Trophoblast cell (in vitro differentiated cells and primary cell): ENCODE measurements around the gene ZBTB6.

Experiments used
- DNase-seq, 2 donors: peaks; one replicate each; pipeline ENCODE4 v3.0.0-alpha.2; 2016
- H2AFZ ChIP-seq: 2 replicates; pipeline ENCODE4 v1.6.1; 2013; ENCODE audit warnings: low read length, moderate library complexity, mild to moderate bottlenecking; ENCODE audit not compliant: insufficient read depth, poor library complexity
- H2AK5ac ChIP-seq: 2 replicates; pipeline ENCODE4 v1.6.1; 2013; ENCODE audit warnings: mild to moderate bottlenecking, low read length
- H2BK120ac ChIP-seq: 2 replicates; pipeline ENCODE4 v1.6.1; 2013; ENCODE audit warnings: low read length, mild to moderate bottlenecking, moderate library complexity; ENCODE audit not compliant: insufficient read depth, poor library complexity
- H2BK12ac ChIP-seq: 2 replicates; pipeline ENCODE4 v1.6.1; 2013; ENCODE audit warnings: mild to moderate bottlenecking, low read length, moderate library complexity
- H2BK5ac ChIP-seq: 2 replicates; pipeline ENCODE4 v1.6.1; 2013; ENCODE audit warnings: low read length, low read depth, moderate library complexity, mild to moderate bottlenecking; ENCODE audit not compliant: poor library complexity
- H3K14ac ChIP-seq: 2 replicates; pipeline ENCODE4 v1.6.1; 2013; ENCODE audit warnings: mild to moderate bottlenecking, low read length
- H3K18ac ChIP-seq: 2 replicates; pipeline ENCODE4 v1.6.1; 2013; ENCODE audit warnings: mild to moderate bottlenecking, low read length
- H3K23ac ChIP-seq: 2 replicates; pipeline ENCODE4 v1.6.1; 2013; ENCODE audit warnings: low read length
- H3K27ac ChIP-seq: 2 replicates; pipeline ENCODE4 v1.5.1; 2013; ENCODE audit warnings: low read depth, mild to moderate bottlenecking, inconsistent platforms, low read length, moderate library complexity
- H3K27me3 ChIP-seq: 2 replicates; pipeline ENCODE4 v1.6.1; 2013; ENCODE audit warnings: inconsistent platforms, mild to moderate bottlenecking, low read length, moderate library complexity; ENCODE audit not compliant: insufficient read depth
- H3K36me3 ChIP-seq, 2 experiments: 1 replicate in 1 of 2; 2 replicates in 1 of 2; pipeline ENCODE4 v1.6.1; 2013; ENCODE audit warnings: low read length in 2 of 2, mild to moderate bottlenecking in 2 of 2, moderate library complexity in 1 of 2; ENCODE audit not compliant: insufficient read depth in 2 of 2, control insufficient read depth in 1 of 2
- H3K4ac ChIP-seq: 2 replicates; pipeline ENCODE4 v1.6.1; 2013; ENCODE audit warnings: low read depth, mild to moderate bottlenecking, low read length, moderate library complexity
- H3K4me1 ChIP-seq, 2 experiments: 1 replicate in 1 of 2; 2 replicates in 1 of 2; pipeline ENCODE4 v1.6.1; 2013; ENCODE audit warnings: low read length in 2 of 2, mild to moderate bottlenecking in 2 of 2, moderate library complexity in 1 of 2; ENCODE audit not compliant: insufficient read depth in 2 of 2, control insufficient read depth in 1 of 2
- H3K4me2 ChIP-seq: 2 replicates; pipeline ENCODE4 v1.6.1; 2013; ENCODE audit warnings: inconsistent platforms, mild to moderate bottlenecking, low read length, moderate library complexity
- H3K4me3 ChIP-seq: 2 replicates; pipeline ENCODE4 v1.5.1; 2013; ENCODE audit warnings: mild to moderate bottlenecking, low read depth, low read length, inconsistent platforms
- H3K79me1 ChIP-seq: one replicate; pipeline ENCODE4 v1.6.1; 2013; ENCODE audit warnings: low read length
- H3K79me2 ChIP-seq: 2 replicates; pipeline ENCODE4 v1.6.1; 2013; ENCODE audit warnings: low read length, mild to moderate bottlenecking; ENCODE audit not compliant: control insufficient read depth, insufficient read depth, poor library complexity
- H3K9ac ChIP-seq: 2 replicates; pipeline ENCODE4 v1.6.1; 2013; ENCODE audit warnings: mild to moderate bottlenecking, low read length
- H3K9me3 ChIP-seq: 2 replicates; pipeline ENCODE4 v1.6.1; 2013; ENCODE audit warnings: low read depth, mild to moderate bottlenecking, control low read depth, inconsistent platforms, low read length; ENCODE audit not compliant: insufficient read depth
- H4K12ac ChIP-seq: 2 replicates; pipeline ENCODE4 v1.6.1; 2013; ENCODE audit warnings: low read depth, mild to moderate bottlenecking, low read length, moderate library complexity
- H4K8ac ChIP-seq: 2 replicates; pipeline ENCODE4 v1.6.1; 2013; ENCODE audit warnings: low read depth, mild to moderate bottlenecking, low read length, moderate library complexity
- H4K91ac ChIP-seq: one replicate; pipeline ENCODE4 v1.6.1; 2013; ENCODE audit warnings: low read depth, mild to moderate bottlenecking, low read length, moderate library complexity
- WGBS: extraction: QIAGEN DNeasy Blood & Tissue Kit; methylation state at CpG from one replicate; pipeline ENCODE4 v1.1.7; 2013; ENCODE audit warnings: missing lambda C conversion rate; ENCODE audit not compliant: insufficient read length, insufficient coverage; ENCODE audit errors: extremely low coverage; 5-methylcytosine and 5-hydroxymethylcytosine counted together

ZBTB6 gene

GRCh38 chr9:122888480-122888879, 24.6 kb downstream of the ZBTB6 start:
- Histone ChIP-seq H3K4me1 (no peaks in the 10 kb centered on the region), H3K36me3 (peaks cover 28 to 34% of the 10 kb centered on the region in 2 experiments), H3K79me2 (no peaks in the 10 kb centered on the region), H3K27me3 (no peaks in the 10 kb centered on the region), H3K27ac (no peak overlapping the region), H3K4me3 (no peak overlapping the region), H2BK5ac (no peak overlapping the region), H4K12ac (no peak overlapping the region), H3K9ac (no peak overlapping the region), H2AK5ac (no peak overlapping the region), H3K14ac (no peak overlapping the region), H3K4me2 (no peak overlapping the region), H4K91ac (no peak overlapping the region), H3K9me3 (no peaks in the 10 kb centered on the region), H2AFZ (no peak overlapping the region), H2BK120ac (no peak overlapping the region), H3K23ac (no peak overlapping the region), H2BK12ac (no peak overlapping the region), H4K8ac (no peak overlapping the region), H3K79me1 (no peaks in the 10 kb centered on the region), H3K18ac (no peak overlapping the region), H3K4ac (no peak overlapping the region)
- no peak for DNase-seq
- WGBS, result no CpG with 5 or more reads among the region's 3 CpGs

- Histone ChIP-seq H3K4ac (no peak overlapping the region), H2AK5ac (no peak overlapping the region), H3K14ac (no peak overlapping the region), H2BK12ac (no peak overlapping the region), H2BK5ac (no peak overlapping the region), H3K4me1 (no peaks in the 10 kb centered on the region), H3K4me3 (no peak overlapping the region), H3K79me2 (no peaks in the 10 kb centered on the region), H3K27ac (no peak overlapping the region), H4K12ac (no peak overlapping the region), H4K91ac (no peak overlapping the region), H3K4me2 (no peak overlapping the region), H3K9ac (no peak overlapping the region), H2BK120ac (no peak overlapping the region), H3K79me1 (no peaks in the 10 kb centered on the region), H3K27me3 (no peaks in the 10 kb centered on the region), H3K23ac (no peak overlapping the region), H3K36me3 (peaks cover 29 to 34% of the 10 kb centered on the region in 2 experiments), H3K18ac (no peak overlapping the region), H3K9me3 (no peaks in the 10 kb centered on the region), H2AFZ (no peak overlapping the region), H4K8ac (no peak overlapping the region)
- no CpG with 5 or more reads among the region's 2 CpGs for WGBS
- DNase-seq, result no peak
These were observed 30.0 kb downstream of the ZBTB6 start for GRCh38 chr9:122883125-122883524.

GRCh38 chr9:122879443-122879842, 33.7 kb downstream of the ZBTB6 start:
- Histone ChIP-seq H3K27ac (no peak overlapping the region), H3K36me3 (peaks cover 35 to 51% of the 10 kb centered on the region in 2 experiments)

GRCh38 chr9:122875523-122875922, 37.6 kb downstream of the ZBTB6 start:
- 100% methylated on average over 1 of the region's 1 CpG for WGBS
- H3K18ac ChIP-seq, result no peak overlapping the region
- no peak overlapping the region for H3K27ac ChIP-seq

More at GRCh38 chr9:122879443-122879842, 33.7 kb downstream of the ZBTB6 start:
- WGBS, result no CpG with 5 or more reads among the region's 2 CpGs
- Histone ChIP-seq H3K9me3 (no peaks in the 10 kb centered on the region), H2AFZ (no peak overlapping the region), H3K23ac (no peak overlapping the region), H4K12ac (no peak overlapping the region), H2BK12ac (no peak overlapping the region), H3K4me2 (no peak overlapping the region), H3K4me1 (no peaks in the 10 kb centered on the region), H3K18ac (no peak overlapping the region), H3K27me3 (no peaks in the 10 kb centered on the region), H3K4ac (no peak overlapping the region), H4K8ac (no peak overlapping the region), H3K79me2 (no peaks in the 10 kb centered on the region), H2BK120ac (no peak overlapping the region), H2AK5ac (no peak overlapping the region), H3K9ac (no peak overlapping the region), H2BK5ac (no peak overlapping the region), H3K79me1 (no peaks in the 10 kb centered on the region), H4K91ac (no peak overlapping the region), H3K14ac (no peak overlapping the region), H3K4me3 (no peak overlapping the region)
- no peak for DNase-seq

More at GRCh38 chr9:122875523-122875922, 37.6 kb downstream of the ZBTB6 start:
- H4K91ac ChIP-seq, result no peak overlapping the region
- no peak overlapping the region for H2BK5ac ChIP-seq
- no peak overlapping the region for H2AFZ ChIP-seq
- H3K79me2 ChIP-seq, result no peaks in the 10 kb centered on the region
- H4K12ac ChIP-seq, result no peak overlapping the region
- no peak overlapping the region for H3K23ac ChIP-seq
- H3K79me1 ChIP-seq, result no peaks in the 10 kb centered on the region
- H3K14ac ChIP-seq, result no peak overlapping the region
- H3K36me3 ChIP-seq, result peaks cover 30 to 44% of the 10 kb centered on the region in 2 experiments
- no peaks in the 10 kb centered on the region for H3K4me1 ChIP-seq
- H3K4ac ChIP-seq, result no peak overlapping the region
- no peak overlapping the region for H4K8ac ChIP-seq
- no peak overlapping the region for H3K4me3 ChIP-seq
- no peak for DNase-seq
- H2AK5ac ChIP-seq, result no peak overlapping the region
- H2BK120ac ChIP-seq, result no peak overlapping the region
- no peak overlapping the region for H3K4me2 ChIP-seq
- no peaks in the 10 kb centered on the region for H3K27me3 ChIP-seq
- no peak overlapping the region for H3K9ac ChIP-seq
- no peak overlapping the region for H2BK12ac ChIP-seq
- H3K9me3 ChIP-seq, result no peaks in the 10 kb centered on the region
